CD4-positive, alpha-beta T cell (primary cell): ENCODE results near the gene LDB2. TPM values are rescaled to one million over a fixed set of nuclear protein-coding genes. Genes with fewer than 3 reads are reported as not detected.

Experiments
- ATAC-seq: fragments of 200-7000 bp; cut with Tn5 transposase; one replicate; pipeline ENCODE4 v1.10.0; 2022; ENCODE audit warnings: mild to moderate bottlenecking; ENCODE audit not compliant: poor library complexity
- CTCF ChIA-PET: fragments of 350-600 bp; sonication (Branson Sonifier 250); formaldehyde crosslinking; loops from one replicate; lab custom pipeline; 2021; ENCODE audit warnings: antibody characterized with exemption, inconsistent platforms; lab: Charles Lee
- POLR2A ChIA-PET: fragments of 350-600 bp; sonication (Branson Sonifier 250); formaldehyde crosslinking; loops from one replicate; lab custom pipeline; 2021; ENCODE audit warnings: antibody characterized with exemption, inconsistent platforms; lab: Charles Lee
- DNase-seq, 14 experiments: peaks; one replicate each; pipeline ENCODE4 v3.0.0-alpha.2; 2013 to 2020; ENCODE audit warnings: mixed read lengths in 2 of 14
- H3K27ac ChIP-seq, 2 donors: one replicate each; pipeline versions ENCODE4 v1.5.1 to v1.7.0; 2013; ENCODE audit warnings: low read length in 2 of 2, low read depth in 1 of 2, mild to moderate bottlenecking in 1 of 2
- H3K27me3 ChIP-seq, 2 experiments: 1 replicate in 1 of 2; 2 replicates in 1 of 2; pipeline versions ENCODE4 v1.6.1 to v1.7.0; 2013; ENCODE audit warnings: low read length in 2 of 2, control low read depth in 1 of 2, mild to moderate bottlenecking in 1 of 2, moderate library complexity in 1 of 2; ENCODE audit not compliant: insufficient read depth in 2 of 2, control insufficient read depth in 1 of 2
- H3K36me3 ChIP-seq: one replicate; pipeline ENCODE4 v1.6.1; 2013; ENCODE audit warnings: low read length, control low read depth; ENCODE audit not compliant: insufficient read depth
- H3K4me1 ChIP-seq: one replicate; pipeline ENCODE4 v1.6.1; 2013; ENCODE audit warnings: low read length, control low read depth; ENCODE audit not compliant: insufficient read depth
- H3K4me3 ChIP-seq: one replicate; pipeline ENCODE4 v1.5.1; 2013; ENCODE audit warnings: mild to moderate bottlenecking, low read length, moderate library complexity
- H3K9me3 ChIP-seq, 2 experiments: 1 replicate in 1 of 2; 2 replicates in 1 of 2; pipeline versions ENCODE4 v1.6.1 to v1.7.0; 2013; ENCODE audit warnings: low read length in 2 of 2, mild to moderate bottlenecking in 2 of 2, control low read depth in 1 of 2, moderate library complexity in 1 of 2; ENCODE audit not compliant: control insufficient read depth in 1 of 2, insufficient read depth in 1 of 2
- H3K27ac Mint-ChIP-seq: one replicate; pipeline ENCODE4 v1.8.0; 2020; ENCODE audit warnings: mixed read lengths
- H3K27me3 Mint-ChIP-seq: one replicate; pipeline ENCODE4 v1.8.0; 2021; ENCODE audit warnings: mixed read lengths
- H3K36me3 Mint-ChIP-seq: one replicate; pipeline ENCODE4 v1.8.0; 2021; ENCODE audit warnings: low read depth, mixed read lengths
- H3K4me1 Mint-ChIP-seq: one replicate; pipeline ENCODE4 v1.8.0; 2021; ENCODE audit warnings: low read depth, mixed read lengths
- H3K4me3 Mint-ChIP-seq: one replicate; pipeline ENCODE4 v1.8.0; 2020; ENCODE audit warnings: mild to moderate bottlenecking, mixed read lengths
- H3K9me3 Mint-ChIP-seq: one replicate; pipeline ENCODE4 v1.8.0; 2020; ENCODE audit warnings: mixed read lengths
- CTCF ChIP-seq: fragments of 200-600 bp; IDR thresholded peaks from one replicate; pipeline ENCODE4 v1.8.0; 2022; ENCODE audit warnings: antibody characterized with exemption, mild to moderate bottlenecking
- intact Hi-C, 2 experiments: fragments of 100-400 bp; cut with DNase I in 1 of 2; cut with micrococcal nuclease in 1 of 2; formaldehyde crosslinking; loops; one replicate each; pipeline versions ENCODE4 v1.15.1 to v1.9.0; 2023 to 2025; cut with DNase I, micrococcal nuclease
- total RNA-seq, 174 experiments: library from RNA in 2 of 174; stranded (reverse) in 2 of 174; gene quantifications; one replicate each; pipeline ENCODE4 v1.2.3 and lab custom pipeline; 2021 to 2026

LDB2 gene
- total RNA-seq, 2 experiments from 2014 or later, result not detected

GRCh38 chr4:16852644-16853043 lies 45.8 kb downstream of the LDB2 start:
- Histone ChIP-seq H3K9me3 (no peaks in the 10 kb centered on the region), H3K27me3 (no peaks in the 10 kb centered on the region), H3K27ac (no peak overlapping the region), H3K4me3 (no peak overlapping the region), H3K36me3 (no peaks in the 10 kb centered on the region), H3K4me1 (no peaks in the 10 kb centered on the region)
- ChIA-PET CTCF (no interaction called here), POLR2A (no interaction called here)
- no peak for TF ChIP-seq CTCF
- intact Hi-C loops, result no loop called here
- Mint-ChIP-seq H3K36me3 (no peaks in the 10 kb centered on the region), H3K4me1 (no peaks in the 10 kb centered on the region), H3K27me3 (no peaks in the 10 kb centered on the region), H3K9me3 (no peaks in the 10 kb centered on the region), H3K4me3 (no peak overlapping the region), H3K27ac (no peak overlapping the region)
- ATAC-seq, result no peak
- DNase-seq, result no peak

GRCh38 chr4:16852228-16852627 lies 46.2 kb downstream of the LDB2 start:
- H3K4me1 Mint-ChIP-seq, result no peaks in the 10 kb centered on the region
- no peaks in the 10 kb centered on the region for H3K9me3 Mint-ChIP-seq
- no peak overlapping the region for H3K27ac Mint-ChIP-seq
- ATAC-seq (no peak), DNase-seq (no peak)
- intact Hi-C loops, result no loop called here
- no peaks in the 10 kb centered on the region for H3K36me3 ChIP-seq
- POLR2A ChIA-PET, result no interaction called here
- CTCF ChIA-PET, result no interaction called here
- H3K4me3 Mint-ChIP-seq, result no peak overlapping the region
- H3K27me3 ChIP-seq, result no peaks in the 10 kb centered on the region
- no peak overlapping the region for H3K27ac ChIP-seq
- no peaks in the 10 kb centered on the region for H3K4me1 ChIP-seq
- no peaks in the 10 kb centered on the region for H3K36me3 Mint-ChIP-seq
- no peak overlapping the region for H3K4me3 ChIP-seq
- TF ChIP-seq CTCF, result no peak
- no peaks in the 10 kb centered on the region for H3K9me3 ChIP-seq
- no peaks in the 10 kb centered on the region for H3K27me3 Mint-ChIP-seq

DNA sequence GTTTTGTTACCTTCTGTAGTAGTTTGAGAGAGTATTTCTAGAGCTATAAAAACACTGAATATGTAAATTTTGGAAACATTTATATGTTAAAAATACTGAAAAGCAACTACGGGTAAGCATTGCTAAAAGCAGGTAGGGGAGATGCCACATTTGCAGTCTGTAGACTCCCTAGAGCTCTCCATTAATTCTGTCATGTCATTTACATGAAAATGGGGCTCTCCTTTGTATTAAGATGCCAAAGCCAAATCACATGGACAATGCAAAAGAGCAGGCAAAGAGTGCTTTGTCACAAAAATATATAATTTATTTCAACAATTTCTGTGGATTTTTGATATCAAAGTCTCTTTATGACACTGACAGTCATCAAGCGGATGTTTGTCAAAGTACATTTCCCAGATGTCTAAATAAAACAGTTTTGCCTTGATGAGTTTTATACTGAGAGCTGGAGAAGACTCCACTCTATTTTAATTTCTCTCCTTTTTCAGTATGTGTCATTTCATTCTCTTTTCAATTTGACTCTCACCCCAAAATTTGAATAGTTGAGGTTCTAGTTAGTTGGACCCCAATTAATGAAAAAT lies 51.8 kb downstream of the LDB2 start:
- ATAC-seq, result no peak
- no peak overlapping the region for H3K4me3 ChIP-seq
- CTCF ChIA-PET, result no interaction called here
- H3K27me3 ChIP-seq, result no peaks in the 10 kb centered on the region
- DNase-seq, result no peak
- intact Hi-C loops, result no loop called here
- no peak overlapping the region for H3K27ac ChIP-seq
- POLR2A ChIA-PET, result no interaction called here
- no peaks in the 10 kb centered on the region for H3K4me1 ChIP-seq
- TF ChIP-seq CTCF, result no peak
- Mint-ChIP-seq H3K9me3 (no peaks in the 10 kb centered on the region), H3K27me3 (no peaks in the 10 kb centered on the region), H3K4me1 (no peaks in the 10 kb centered on the region), H3K27ac (no peak overlapping the region), H3K4me3 (no peak overlapping the region), H3K36me3 (no peaks in the 10 kb centered on the region)
- no peaks in the 10 kb centered on the region for H3K36me3 ChIP-seq
- H3K9me3 ChIP-seq, result no peaks in the 10 kb centered on the region
